Activated CD8-positive, alpha-beta memory T cell treated with anti-CD3 and anti-CD28 coated beads, Interleukin-2, amount 50 U/mL, for 48 hours (primary cell): Measurements from ENCODE around the gene COPS8.
A peak's percentile ranks its signal among the peaks of the same experiment; 100 is the strongest.

Experiments used
- DNase-seq: peaks from one replicate; pipeline ENCODE4 v3.0.0-alpha.2; 2020

Gene COPS8

DNA sequence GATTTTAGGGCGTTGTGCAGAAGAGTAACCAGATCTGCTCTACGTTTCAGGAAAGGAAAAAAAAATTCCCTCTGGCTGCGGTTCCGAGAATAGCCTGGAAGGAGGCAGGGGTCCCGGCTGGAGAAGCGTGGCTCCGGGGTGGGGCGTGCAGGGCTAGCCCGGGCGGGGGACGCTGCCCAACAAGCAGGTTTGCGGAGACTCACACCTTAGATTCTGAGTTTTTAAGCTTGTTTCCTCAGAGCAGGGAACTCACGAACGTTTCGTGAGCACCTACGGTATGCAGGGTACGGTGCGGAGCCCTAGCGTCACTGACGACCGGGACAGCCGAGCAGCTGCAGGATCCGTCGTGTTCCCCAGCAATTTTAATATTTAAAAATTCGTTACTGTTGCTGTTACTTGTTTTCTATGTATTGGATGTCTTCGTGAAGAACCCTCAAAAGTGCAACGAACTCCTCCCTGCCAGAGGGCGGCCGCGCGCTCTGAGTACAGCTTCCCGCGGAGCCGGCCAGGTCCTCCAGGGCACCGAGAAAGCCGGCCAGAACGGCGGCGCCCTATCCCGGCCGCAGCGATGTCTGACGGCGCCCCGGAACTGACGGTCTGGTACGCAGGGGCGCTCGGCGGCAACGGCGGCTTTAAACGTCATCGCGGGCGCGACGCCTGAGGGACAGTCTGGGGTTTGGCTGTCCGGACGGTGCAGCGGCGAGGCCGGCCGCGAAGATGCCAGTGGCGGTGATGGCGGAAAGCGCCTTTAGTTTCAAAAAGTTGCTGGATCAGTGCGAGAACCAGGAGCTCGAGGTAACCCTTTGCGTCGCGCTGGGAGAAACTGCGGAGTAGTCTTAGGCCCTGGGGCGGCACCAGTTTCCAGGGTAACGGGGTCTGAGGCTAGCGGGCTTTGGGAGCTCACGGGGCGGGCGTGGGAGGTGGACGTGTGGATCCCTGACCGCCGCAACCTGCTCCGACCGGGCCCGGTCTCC, at the start of gene COPS8:
TSS of gene COPS8 (plus strand) at position 642 of the 974 bp plus-strand sequence. CDS start at position 718, 76 bp downstream.
- DNase-seq: peak; percentile 96

DNA sequence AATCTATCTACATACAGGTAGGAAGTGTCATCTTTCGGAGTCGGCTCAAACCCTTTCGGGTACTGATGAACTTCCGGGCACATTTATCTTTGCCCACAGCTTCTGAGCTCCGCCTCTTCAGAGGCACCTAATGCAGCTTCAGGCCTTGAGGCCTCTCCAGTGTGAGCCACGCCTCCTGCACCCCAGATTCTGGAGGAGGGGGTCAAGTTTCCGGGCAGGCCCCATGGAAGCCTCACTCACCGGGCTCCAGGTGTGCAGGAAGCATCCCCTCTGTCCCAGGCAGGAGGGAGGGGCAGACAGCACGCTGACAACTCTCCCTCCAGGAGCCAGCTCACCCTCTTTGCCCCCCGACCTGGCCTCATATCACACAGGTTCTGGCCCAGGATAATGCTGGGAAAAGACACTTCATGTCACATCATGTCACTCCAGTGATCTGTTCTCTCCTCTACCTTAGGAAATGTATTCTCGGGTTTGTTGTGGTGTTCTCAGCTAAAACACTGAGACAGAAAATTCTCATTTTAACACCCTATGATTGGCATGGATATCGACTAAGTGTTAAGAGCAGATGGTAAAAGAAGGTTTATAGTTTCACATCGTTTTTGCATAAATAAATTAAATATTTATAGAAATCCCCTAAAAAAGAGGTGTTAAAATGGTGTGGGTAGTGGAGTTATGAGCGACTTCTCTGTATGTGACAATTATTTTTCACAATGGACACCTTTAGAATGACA, 46.2 kb upstream of the COPS8 start:
- DNase-seq: no peak

DNA sequence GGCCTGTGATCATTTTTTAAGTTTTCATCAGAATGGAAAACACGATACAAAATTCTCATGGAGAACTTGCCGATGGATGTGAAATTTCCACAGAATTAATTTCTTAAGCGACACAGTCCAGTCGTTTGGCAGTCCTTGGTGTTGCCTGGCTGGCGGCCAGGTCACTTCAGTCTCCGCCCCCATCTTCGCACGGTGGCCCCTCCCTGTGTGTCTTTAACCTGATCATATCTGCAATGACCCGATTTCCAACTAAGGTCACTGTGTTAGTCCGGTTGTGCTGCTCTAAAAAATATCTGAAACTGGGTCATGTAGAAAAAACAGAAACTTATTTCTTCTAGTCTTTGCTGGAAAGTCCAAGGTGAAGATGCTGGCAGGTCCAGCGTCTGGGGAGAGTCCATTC, 44.5 kb upstream of the COPS8 start:
- DNase-seq: no peak

DNA sequence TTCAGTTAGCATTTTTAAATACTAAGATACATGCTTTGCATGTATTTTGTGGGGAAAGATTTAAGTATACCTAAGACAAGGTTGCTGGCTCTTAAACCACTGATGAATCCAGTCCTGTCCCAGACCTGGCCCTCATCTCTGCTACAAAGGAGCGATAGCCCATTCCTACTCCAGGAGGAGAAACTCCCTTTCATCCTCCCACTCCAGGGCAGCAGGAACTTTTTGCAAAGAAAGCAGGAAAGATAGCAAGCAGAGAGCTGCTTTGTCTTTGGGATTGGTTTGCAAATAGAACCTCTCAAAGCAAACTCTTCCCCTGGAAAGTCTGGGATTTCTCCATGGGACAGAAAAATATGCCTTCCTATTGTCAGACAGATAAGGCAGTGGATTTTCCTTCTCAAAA, 43.6 kb upstream of the COPS8 start:
- no peak for DNase-seq

DNA sequence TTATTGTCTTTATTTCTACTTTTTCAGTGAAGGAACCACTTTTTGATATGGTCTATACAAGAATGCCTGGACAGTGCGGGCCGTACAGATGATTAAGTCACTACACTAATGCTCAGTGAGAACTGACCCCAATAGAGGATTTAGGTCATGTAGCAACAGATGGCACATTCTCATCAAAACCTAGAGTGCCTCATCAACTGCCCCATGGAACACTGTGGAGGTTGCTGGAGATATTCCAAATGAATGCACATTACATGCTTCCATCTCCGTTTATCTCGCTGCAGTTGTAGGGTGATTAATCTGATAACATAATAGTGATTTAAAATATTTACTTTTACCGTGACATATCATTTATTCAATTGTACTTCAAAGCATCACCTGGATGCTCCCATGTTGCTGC, 41.8 kb upstream of the COPS8 start:
- DNase-seq: no peak

DNA sequence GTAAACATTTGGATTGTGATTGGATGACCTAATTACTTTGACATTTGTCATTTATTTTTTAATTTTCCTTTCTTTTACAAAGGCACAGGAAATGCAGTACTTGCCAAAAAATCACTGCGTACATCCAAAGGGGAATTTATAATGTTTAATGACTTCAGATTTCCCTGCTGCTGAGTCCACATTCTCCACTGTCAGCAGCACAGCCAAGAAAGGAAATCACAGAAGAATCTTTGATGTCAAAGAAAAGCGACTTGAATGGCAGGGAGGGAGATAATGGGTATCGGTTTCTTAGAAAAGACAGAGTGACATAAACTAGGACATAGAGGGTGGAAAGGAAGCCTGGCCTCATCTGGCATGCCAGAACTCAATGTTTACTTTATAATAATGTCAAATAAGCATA, 41.4 kb upstream of the COPS8 start:
- DNase-seq: no peak

DNA sequence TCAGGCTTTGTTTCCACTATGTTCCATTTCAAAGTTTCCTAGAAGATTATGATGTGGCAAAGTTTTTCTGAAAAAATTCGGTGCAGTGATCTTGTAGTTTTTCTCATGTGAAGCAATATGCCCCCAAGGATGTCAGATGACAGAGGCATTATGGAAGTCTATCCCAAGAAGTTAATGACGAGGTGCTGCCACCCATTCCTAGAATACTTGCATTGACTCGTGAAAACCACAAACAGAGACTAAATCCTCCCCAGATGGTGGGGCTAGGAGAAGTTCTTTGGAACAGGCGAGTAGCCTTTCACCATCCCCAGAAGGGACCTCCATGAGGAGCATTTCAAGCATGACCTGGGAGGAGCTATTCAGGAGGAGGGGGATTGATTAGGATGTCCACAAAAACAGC, 40.2 kb upstream of the COPS8 start:
- DNase-seq: no peak

DNA sequence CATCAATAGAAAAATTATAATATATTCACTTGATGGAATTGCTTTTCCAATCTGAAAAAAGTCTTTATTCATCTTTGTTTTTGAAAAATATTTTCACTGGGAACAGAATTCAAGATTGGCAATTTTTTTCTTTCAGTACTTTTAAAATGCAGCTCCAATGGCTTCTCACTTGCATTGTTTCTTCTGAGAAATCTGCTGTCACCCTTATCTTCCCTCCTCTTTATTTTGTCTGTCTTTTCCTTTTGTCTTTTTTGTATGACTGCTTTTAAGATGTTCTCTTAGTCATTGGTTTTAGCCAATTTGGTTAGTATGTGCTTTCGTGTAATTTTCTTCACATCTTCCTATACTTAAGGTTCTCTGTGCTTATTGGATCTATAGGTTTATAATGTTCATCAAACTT, 37.1 kb upstream of the COPS8 start:
- DNase-seq: no peak

DNA sequence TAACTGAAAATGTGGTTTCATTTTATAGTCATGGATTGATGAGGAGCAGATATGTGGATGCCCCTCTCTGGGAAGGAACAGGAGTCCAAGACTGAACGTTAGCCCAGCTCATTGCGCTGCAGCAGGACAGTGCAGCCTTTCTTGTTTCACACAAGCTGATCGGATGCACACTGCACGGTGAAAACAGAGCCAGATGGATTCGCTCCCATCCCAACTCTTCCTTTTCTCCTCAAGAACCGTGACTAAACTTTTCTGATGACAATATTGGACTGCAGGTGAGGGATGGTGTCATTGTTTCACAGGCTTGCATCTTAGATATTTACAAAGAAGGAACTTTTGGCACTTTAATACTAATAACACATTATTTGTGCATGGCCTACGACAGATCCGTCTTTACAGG, 33.8 kb upstream of the COPS8 start:
- no peak for DNase-seq

DNA sequence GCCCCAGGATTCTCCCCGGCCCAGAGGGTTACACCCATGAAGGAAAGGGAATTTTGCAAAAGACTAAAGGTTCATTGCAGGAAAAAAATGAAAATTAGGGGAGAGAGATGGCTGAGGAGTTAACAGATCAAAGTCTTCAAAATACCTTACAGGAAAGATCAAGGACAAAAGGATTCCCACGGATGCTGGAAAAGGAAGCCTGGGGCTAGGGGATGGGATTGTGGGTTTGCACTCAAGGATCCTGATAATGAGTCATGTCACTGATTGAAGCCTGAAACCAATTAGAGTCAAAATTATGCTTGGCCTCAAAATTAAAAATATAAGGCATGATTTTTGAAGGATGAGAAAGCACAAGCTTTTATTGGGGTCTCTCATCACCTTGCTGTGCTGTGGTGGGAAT, 32.6 kb upstream of the COPS8 start:
- DNase-seq: no peak

DNA sequence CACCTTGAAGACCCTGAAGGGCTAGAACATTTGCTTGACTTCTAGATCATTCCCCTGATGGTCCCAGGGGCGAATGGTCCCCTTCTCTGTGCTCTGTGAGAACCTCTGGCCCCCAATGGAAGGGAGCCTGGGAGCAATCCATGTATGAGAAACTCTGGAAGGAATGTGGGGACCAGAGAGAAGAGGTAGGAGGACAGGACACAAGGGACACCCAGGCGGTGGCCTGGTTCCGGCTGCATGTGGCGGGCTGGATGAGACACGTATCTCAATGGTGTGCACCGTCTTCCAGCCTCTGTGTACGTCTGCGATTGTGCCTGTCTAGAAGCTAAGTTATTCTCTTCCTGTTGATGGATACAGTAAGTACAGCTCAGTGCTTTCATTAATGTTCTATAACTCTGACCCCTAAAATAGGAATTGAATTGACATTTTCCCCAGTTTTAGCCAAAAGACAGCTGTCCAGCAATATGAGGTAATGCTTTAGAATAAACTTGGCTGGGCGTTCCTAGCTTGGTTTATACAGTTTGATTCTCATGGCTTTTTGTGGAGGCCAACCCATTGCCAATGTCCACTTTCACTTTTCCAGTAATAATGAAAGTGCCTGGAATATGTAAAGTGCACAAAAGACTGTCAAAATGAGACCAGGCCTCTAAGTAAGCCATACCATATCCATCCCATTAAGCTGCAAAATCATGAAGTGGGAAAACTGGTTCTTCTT, 30.1 kb upstream of the COPS8 start:
- DNase-seq: no peak

DNA sequence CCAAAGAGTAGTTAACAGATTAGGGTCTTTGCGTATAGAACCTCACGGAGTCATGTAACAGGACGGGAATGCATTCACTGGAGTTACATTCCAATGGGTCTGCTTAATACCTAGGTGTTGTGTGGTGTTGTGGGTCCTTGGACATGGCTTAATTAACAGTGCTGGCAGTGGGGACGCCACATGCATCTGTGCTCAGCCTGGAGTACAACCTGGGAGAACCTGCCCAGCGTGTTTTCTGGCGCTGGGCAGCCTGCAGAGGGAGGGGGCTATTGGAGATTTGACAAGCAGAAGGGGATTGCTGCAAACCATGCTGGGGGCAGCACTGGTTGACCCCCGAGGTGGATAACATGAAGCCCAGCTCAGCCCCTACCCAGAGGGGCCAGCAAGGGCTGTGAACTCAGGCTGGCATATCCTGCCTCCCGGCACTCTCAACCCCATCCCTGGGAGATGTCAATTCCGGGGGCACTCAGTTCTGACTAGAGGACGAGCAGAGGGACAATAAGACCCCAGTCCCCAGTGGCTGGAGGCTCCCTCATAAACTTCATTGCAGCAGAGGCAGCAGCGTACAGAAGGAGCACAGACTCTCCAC, 29.3 kb upstream of the COPS8 start:
- DNase-seq: no peak

DNA sequence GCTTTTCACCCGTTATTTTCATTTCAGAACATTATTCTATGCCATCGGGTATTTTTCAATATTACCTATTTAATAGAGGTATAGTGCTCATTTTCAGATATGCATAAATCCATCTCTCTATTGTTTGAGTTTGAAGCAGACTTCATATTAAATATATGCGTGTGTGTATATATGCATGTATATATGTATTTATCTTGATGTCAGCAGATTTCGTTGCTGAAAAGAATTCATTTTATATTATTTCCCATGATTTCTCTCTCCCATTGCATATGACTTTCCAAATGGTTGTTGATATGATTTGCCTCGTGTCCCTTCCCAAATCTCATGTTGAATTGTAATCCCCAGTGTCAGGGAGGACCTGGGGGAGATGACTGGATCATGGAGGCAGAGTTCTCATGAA, 28.6 kb upstream of the COPS8 start:
- DNase-seq: no peak

DNA sequence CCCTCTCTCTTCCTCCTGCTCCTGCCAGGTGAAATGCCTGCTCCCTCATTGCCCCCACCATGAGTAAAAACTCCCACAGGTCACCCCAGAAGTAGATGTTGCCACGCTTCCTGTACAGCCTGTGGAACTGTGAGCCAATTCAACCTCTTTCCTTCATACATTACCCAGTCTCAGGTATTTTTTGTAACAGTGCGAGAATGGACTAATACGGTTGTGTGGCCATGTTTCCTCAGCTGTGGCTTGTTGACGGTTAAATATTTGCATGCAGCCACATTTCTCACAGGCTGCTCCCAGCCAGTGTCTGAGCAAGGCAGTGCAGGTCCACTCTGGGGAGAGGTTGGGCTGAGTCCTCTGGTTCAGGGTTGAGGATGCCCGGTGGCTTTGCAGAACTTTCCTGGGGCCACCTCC, 27.8 kb upstream of the COPS8 start:
- no peak for DNase-seq

DNA sequence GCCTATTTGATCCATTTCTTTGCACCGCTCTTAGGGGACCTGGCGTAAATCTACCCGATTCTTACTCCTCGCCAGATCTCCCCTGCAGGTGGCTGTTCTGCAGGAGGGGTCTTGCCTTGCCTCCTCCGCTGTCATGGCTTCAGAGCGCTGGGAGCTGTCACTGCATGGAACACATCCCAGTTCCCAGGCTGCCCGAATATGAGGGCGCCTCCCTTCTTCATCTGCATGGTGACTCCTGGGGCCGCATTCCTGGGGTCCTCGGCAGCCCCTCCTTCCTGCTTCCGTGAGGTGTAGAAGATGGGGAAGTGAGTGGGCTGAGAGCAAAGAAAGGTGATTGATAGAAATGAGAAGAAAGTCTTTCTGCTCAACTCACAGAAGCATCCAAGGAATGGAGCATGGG, 27.3 kb upstream of the COPS8 start:
- DNase-seq: no peak

DNA sequence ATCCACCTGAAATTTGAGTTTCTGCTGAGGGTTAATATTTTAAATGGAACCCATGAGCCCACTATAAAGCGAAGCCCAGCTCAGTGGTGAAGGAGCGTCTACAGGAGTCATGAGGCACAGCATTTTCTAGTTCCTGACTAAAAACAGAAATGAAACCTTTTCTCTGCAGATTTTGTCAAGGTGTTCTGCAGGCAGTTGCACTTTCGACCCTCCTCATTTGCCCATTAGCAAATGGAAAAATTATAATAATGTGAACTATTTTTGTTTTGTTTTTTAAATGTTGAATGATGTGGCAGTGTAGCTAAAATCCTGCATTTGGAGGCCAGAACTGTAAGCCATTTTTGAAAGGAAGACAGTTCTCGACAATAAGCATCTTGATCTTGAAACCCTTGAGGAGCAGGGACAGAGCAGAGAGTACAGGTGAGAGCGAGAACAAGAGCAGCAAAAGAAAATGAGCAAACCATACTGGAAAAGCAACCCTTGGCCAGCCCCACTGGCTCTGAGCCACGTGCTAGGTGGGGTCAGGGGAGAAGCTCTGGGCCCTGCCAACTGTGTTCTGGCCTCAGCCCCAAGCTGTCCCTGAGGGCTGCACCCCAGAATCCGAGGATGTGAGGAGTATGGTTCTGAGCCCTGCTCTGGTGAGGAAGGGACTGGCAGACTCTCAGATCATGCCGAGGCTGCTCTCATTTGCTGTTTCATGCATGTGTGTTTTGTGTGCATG, 26.4 kb upstream of the COPS8 start:
- DNase-seq: no peak

DNA sequence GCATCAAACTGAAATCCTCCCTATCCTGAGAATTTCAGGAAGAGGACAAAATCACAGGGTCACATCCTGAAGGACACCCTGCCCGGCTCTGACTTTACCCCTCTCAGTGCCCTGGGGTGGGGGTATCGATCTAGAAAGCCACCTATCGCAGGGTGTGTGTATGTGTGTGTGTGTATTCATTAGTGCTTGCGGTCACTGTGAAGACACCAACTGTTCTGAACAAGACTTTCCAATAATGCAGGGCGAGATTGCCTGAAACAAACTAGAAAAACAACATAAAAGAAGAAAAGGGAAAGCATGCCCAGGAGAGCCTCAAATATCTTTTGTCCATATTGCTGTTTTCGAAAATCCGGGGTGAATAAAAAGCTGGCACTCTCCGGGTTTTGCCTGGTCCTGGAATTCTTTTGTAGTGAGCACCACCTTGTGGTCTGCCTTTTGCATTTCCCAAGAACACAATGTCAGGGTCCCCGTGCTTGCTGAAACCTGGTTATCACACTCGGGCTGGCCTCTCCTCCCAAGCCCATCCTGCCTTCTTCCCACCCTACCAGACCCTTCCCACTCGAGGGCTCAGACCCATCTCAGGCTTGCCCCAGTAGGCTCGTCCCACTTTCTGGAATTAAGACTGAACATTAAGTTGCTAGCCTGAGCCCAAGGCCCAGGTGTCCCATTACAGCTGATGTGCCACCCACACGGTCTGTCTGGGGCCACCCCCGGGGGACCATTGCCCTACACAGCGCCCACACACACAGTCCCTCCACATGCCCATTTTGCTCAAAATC, 25.0 kb upstream of the COPS8 start:
- DNase-seq: no peak

DNA sequence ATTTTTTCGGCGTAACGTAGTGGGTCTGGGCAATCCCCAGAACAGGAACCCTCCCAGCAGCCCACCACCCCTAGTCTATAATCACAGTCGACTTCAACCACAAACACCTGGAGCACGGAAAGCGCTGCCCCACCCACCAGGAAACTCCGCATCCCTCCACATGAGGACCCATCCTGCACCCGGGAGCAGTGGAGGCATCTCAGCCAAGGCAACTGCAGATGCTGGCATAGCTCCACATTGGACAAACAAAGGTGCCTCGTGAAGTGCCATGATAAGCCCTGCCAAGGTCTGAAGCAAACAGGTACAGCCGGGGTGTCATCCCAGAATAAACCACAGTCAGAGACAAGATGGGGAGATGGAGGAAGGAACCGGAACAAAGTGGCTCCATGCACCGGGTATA, 24.3 kb upstream of the COPS8 start:
- DNase-seq: no peak

DNA sequence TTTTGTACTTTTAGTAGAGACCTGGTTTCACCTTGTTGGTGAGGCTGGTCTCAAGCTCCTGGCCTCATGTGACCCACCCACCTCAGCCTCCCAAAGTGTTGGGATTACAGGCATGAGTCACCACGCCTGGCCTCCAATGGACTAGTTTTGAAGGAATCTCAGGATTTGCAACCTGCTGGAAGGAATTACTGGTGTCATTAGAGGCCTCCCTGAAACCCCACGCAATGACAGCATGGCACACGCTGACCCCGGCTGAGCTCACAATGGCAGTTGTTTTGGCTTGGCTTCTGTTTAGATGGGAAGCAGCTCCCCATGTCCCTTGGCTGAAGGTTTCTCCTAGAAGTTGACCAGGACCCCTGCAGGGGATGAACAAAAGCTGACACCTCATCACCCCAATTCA, 23.1 kb upstream of the COPS8 start:
- no peak for DNase-seq

DNA sequence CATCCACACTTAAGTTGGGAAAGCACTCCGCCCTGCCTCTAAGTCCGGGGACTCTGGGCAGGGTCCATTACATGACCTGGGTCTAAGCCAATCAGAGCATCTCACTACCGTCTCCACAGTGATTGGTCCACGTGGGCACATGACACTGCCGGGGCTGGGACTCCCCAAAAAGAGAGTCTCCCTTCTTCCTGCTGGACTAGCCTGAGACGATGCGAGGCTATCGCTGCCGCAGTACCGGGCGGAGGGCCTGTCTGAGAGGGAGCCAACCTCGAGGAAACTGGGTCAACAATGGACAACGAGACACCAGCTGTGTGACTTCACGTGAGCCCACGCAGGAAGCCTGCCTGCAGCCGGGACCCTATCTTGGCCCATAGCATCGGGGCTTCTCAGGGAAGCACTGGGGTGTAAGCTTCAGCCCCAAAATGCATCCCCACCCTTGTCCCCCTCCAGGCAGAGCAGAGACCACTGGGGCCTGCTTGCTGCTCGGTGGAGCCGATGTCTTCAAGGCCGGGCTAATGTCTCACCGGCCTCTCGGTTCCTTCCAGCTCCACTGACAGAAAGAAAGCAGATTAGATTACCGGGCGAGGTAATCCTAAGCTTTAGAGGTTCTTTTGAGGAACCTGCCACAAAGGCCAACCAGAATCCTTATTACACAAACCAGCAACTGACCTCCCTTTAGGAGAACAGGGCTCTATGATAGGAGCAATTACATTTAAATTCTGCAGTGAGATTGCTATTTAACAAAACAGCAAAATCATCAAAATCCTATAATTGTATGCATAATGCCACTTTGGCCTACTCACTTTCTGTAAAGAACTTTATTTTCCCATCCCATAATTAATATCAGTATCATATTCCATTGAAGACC, 21.3 kb upstream of the COPS8 start:
- no peak for DNase-seq

DNA sequence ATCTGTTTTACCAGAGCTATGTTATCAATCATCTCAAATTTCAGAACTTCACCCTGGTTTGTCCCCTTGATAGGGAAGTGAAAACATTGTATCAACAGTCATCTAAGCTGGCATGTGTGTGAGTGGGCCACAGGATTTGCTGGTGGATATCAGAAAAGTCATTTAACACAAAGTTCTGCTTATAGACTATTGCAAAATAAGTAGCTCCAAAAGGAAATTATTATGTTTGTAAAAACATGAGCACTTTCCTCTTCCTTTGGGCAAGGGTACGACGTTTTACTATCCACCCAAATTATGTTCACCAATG, 20.7 kb upstream of the COPS8 start:
- no peak for DNase-seq
